MCF 10A (cell line): ENCODE measurements around the gene CCM2. TPM values are rescaled to one million over a fixed set of nuclear protein-coding genes. Genes with fewer than 3 reads are reported as not detected.

ENCODE experiments used
- BruUV-seq: library from RNA; stranded (reverse); fragments of 400-500 nt; replicated peaks from 2 replicates; lab custom pipeline; 2021; lab: Mats Ljungman, UMichigan
- CTCF ChIA-PET: fragments of 300-600 bp; sonication (Branson Sonifier 250); formaldehyde crosslinking; extraction: SDS; loops from one replicate; lab custom pipeline; 2021; ENCODE audit warnings: antibody characterized with exemption, inconsistent platforms; lab: Yijun Ruan, JAX
- POLR2A ChIA-PET: fragments of 300-600, 350-650 bp; sonication (Branson Sonifier 250); formaldehyde crosslinking; extraction: SDS; loops from one replicate; lab custom pipeline; 2020; ENCODE audit warnings: antibody characterized with exemption, inconsistent platforms; lab: Yijun Ruan, JAX
- DNase-seq: peaks from one replicate; pipeline ENCODE4 v3.0.0-alpha.2; 2018; ENCODE audit not compliant: unreplicated experiment
- H3K27ac Mint-ChIP-seq: one replicate; pipeline ENCODE4 v1.8.0; 2022; ENCODE audit warnings: mild to moderate bottlenecking, low read depth, mixed read lengths; ENCODE audit not compliant: unreplicated experiment
- H3K27me3 Mint-ChIP-seq: one replicate; pipeline ENCODE4 v1.8.0; 2022; ENCODE audit warnings: mixed read lengths; ENCODE audit not compliant: insufficient read depth, unreplicated experiment
- H3K36me3 Mint-ChIP-seq: one replicate; pipeline ENCODE4 v1.8.0; 2022; ENCODE audit warnings: mild to moderate bottlenecking, moderate library complexity, mixed read lengths; ENCODE audit not compliant: insufficient read depth, unreplicated experiment
- H3K4me1 Mint-ChIP-seq: one replicate; pipeline ENCODE4 v1.8.0; 2022; ENCODE audit warnings: mixed read lengths; ENCODE audit not compliant: insufficient read depth, unreplicated experiment
- H3K4me3 Mint-ChIP-seq: one replicate; pipeline ENCODE4 v1.8.0; 2022; ENCODE audit warnings: mild to moderate bottlenecking, moderate library complexity, mixed read lengths; ENCODE audit not compliant: unreplicated experiment
- H3K9me3 Mint-ChIP-seq: one replicate; pipeline ENCODE4 v1.8.0; 2022; ENCODE audit warnings: mixed read lengths; ENCODE audit not compliant: unreplicated experiment
- CTCF ChIP-seq: fragments of 200-600 bp; IDR thresholded peaks from one replicate; pipeline ENCODE4 v1.8.0; 2022; ENCODE audit warnings: antibody characterized with exemption, mild to moderate bottlenecking; ENCODE audit not compliant: unreplicated experiment
- intact Hi-C: fragments of 100-400 bp; cut with micrococcal nuclease; formaldehyde crosslinking; loops from 2 replicates; pipeline ENCODE4 v1.14.1; 2022
- total RNA-seq: library from RNA; stranded (reverse); gene quantifications from 2 replicates; pipeline ENCODE4 v1.2.3, GENCODE V29; 2022

Gene CCM2
- total RNA-seq, 1 experiment from 2014 or later, result 36.2 TPM

DNA sequence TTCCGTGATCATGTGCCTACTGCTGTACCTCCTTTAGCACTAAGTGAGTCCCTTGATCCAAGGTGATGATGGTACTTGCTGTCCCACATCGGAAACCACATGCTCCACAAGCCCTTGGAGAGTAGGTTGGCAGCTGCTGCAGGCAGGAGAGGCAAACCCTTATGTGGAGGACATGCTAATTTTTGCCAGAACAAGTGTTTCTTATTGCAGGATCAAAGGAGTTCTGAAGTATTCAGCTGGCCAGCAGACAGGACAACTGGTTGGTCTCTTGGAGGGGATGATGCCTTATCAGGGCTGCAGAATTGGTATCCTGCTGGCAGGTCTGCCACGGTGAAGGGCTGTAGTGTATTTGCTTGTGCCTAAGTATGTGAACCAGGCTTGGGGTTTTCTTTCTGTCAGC, 52.0 kb downstream of the CCM2 start:
- BruUV-seq, result no TSS peak
- no peaks in the 10 kb centered on the region for H3K9me3 Mint-ChIP-seq
- ChIA-PET POLR2A (interaction anchor here (1.6 kb wide), 1 partner anchor 18 kb away, joined by 5 read pairs; no protein-coding TSS in a partner anchor), CTCF (no interaction called here)
- no peaks in the 10 kb centered on the region for H3K27me3 Mint-ChIP-seq
- no peak overlapping the region for H3K4me3 Mint-ChIP-seq
- peaks cover 9% of the 10 kb centered on the region for H3K36me3 Mint-ChIP-seq
- DNase-seq, result no peak
- no peaks in the 10 kb centered on the region for H3K4me1 Mint-ChIP-seq
- TF ChIP-seq CTCF, result no peak
- intact Hi-C loops, result no loop called here
- H3K27ac Mint-ChIP-seq, result no peak overlapping the region

- Mint-ChIP-seq H3K4me3 (no peak overlapping the region), H3K4me1 (no peaks in the 10 kb centered on the region), H3K27ac (no peak overlapping the region), H3K36me3 (no peaks in the 10 kb centered on the region), H3K27me3 (no peaks in the 10 kb centered on the region), H3K9me3 (no peaks in the 10 kb centered on the region)
- CTCF ChIA-PET, result interaction anchor here (0.6 kb wide), 1 partner anchor 51 kb away, joined by 4 read pairs; no protein-coding TSS in a partner anchor
- POLR2A ChIA-PET, result interaction anchor here (1.6 kb wide), 1 partner anchor 20 kb away, joined by 5 read pairs; no protein-coding TSS in a partner anchor
- no peak for DNase-seq
- BruUV-seq, result no TSS peak
- no peak for TF ChIP-seq CTCF
- intact Hi-C loops, result no loop called here
These were observed 53.4 kb downstream of the CCM2 start for GRCh38 chr7:45053401-45053800.

DNA sequence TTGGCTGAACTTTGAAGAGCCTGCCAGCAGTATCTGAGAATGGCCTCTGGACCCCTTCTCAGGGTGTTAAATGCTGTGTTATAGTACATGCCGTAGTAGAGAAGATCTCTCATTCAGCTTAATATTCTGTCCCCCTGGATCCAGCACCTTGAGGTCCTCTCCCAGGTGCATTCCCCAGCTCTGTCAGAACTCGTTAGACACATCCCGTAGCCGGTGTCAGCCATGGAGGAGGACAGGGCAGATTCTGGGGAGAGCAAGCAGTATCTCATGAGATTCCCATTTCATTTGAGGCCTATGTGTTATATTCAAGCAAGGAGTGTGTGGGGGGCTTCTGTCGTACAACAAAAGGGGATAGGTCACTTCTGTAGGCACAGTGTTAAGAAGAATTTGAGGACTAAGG, 53.9 kb downstream of the CCM2 start:
- ChIA-PET POLR2A (interaction anchor here (0.6 kb wide), 1 partner anchor 168 kb away, joined by 3 read pairs; the partner anchor contains the start of gene PURB), CTCF (interaction anchor here (0.6 to 0.7 kb wide), 2 partner anchors 52 to 1102 kb away, joined by 3 to 4 read pairs; no protein-coding TSS in a partner anchor)
- no peak for DNase-seq
- no peak for TF ChIP-seq CTCF
- no TSS peak for BruUV-seq
- no peaks in the 10 kb centered on the region for H3K36me3 Mint-ChIP-seq
- intact Hi-C loops, result no loop called here
- H3K9me3 Mint-ChIP-seq, result no peaks in the 10 kb centered on the region
- H3K4me1 Mint-ChIP-seq, result no peaks in the 10 kb centered on the region
- no peak overlapping the region for H3K27ac Mint-ChIP-seq
- H3K4me3 Mint-ChIP-seq, result no peak overlapping the region
- no peaks in the 10 kb centered on the region for H3K27me3 Mint-ChIP-seq

DNA sequence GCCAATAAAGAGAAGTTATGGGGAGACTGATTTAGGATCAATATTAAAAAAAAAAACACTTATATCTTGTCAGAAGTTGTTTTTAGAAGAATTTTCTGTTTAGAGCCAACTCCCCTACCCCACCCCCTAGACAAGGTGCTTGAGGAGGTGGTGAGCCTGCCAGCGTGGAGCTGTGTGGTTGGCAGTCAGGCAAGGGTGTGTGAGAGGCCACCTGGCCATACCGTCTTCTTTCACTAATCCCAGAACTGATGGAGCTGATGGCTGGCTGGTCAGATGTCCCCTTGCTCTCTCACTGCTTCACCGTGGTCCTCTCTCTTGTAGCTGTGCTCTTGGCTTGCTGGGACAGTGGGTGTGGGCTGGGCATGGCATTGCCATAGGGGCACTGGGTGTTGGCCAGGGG, 54.4 kb downstream of the CCM2 start:
- ChIA-PET POLR2A (interaction anchor here (0.6 to 0.7 kb wide), 3 partner anchors 9 to 169 kb away, joined by 3 to 4 read pairs (median 3); partner anchors contain the start of gene PURB), CTCF (interaction anchor here (0.7 kb wide), 1 partner anchor 1101 kb away, joined by 3 read pairs; no protein-coding TSS in a partner anchor)
- H3K27ac Mint-ChIP-seq, result no peak overlapping the region
- H3K27me3 Mint-ChIP-seq, result no peaks in the 10 kb centered on the region
- DNase-seq, result no peak
- intact Hi-C loops, result no loop called here
- H3K36me3 Mint-ChIP-seq, result no peaks in the 10 kb centered on the region
- H3K4me1 Mint-ChIP-seq, result no peaks in the 10 kb centered on the region
- no TSS peak for BruUV-seq
- TF ChIP-seq CTCF, result no peak
- H3K9me3 Mint-ChIP-seq, result no peaks in the 10 kb centered on the region
- no peak overlapping the region for H3K4me3 Mint-ChIP-seq
